Measurements from ENCODE around the gene RUNX2.

GRCh38 chr6:45326698-45327417 lies 1.3 kb upstream of the RUNX2 start:
- TF ChIP-seq CTCF (IDR thresholded peaks at IDR 0.05) (no peak), REST (IDR thresholded peaks at IDR 0.05; ENCODE audit: low read depth, low read length) (no peak), YY1 (IDR thresholded peaks at IDR 0.05; ENCODE audit: low read depth) (no peak), TEAD4 (IDR thresholded peaks at IDR 0.05; ENCODE audit: borderline replicate concordance, insufficient read depth) (no peak), POLR2AphosphoS5 (IDR thresholded peaks at IDR 0.05; ENCODE audit: low read depth, low read length) (no peak), EP300 (IDR thresholded peaks at IDR 0.05; ENCODE audit: borderline replicate concordance in 1 of 2, low read depth in 1 of 2, low read length in 1 of 2) (no peak), GABPA (IDR thresholded peaks at IDR 0.05; ENCODE audit: low read depth) (no peak), TAF1 (IDR thresholded peaks at IDR 0.05; ENCODE audit: borderline replicate concordance, low read depth, low read length) (no peak)
